Left lung (tissue), 10 donors: ENCODE data around the gene COL9A1. TPM values are rescaled to one million over a fixed set of nuclear protein-coding genes. Genes with fewer than 3 reads are reported as not detected.
"Not testable (repeated sequence)": the region's sequence is repeated elsewhere in the genome, so short reads cannot be mapped to it uniquely, and the experiment has no call there.

Experiments
- ATAC-seq: fragments of 200-7000 bp; cut with Tn5 transposase; one replicate; pipeline ENCODE4 v1.9.1; 2020; ENCODE audit warnings: moderate library complexity
- DNase-seq, 4 donors: peaks; one replicate each; pipeline ENCODE4 v3.0.0-alpha.2; 2013 to 2020
- H3K27ac ChIP-seq, 2 donors: fragments of 200-600 bp; sonication (generic) in 1 of 2; one replicate each; pipeline versions ENCODE4 v1.5.0 to v1.8.0; 2020 to 2021
- H3K27me3 ChIP-seq, 2 donors: fragments of 200-600 bp; sonication (generic) in 1 of 2; one replicate each; pipeline versions ENCODE4 v1.5.0 to v1.8.0; 2020 to 2021
- H3K36me3 ChIP-seq, 2 donors: fragments of 200-600 bp; sonication (generic) in 1 of 2; one replicate each; pipeline versions ENCODE4 v1.5.0 to v1.8.0; 2020 to 2021
- H3K4me1 ChIP-seq, 2 donors: fragments of 200-600 bp; one replicate each; pipeline ENCODE4 v1.8.0; 2021
- H3K4me3 ChIP-seq, 2 donors: fragments of 200-600 bp; sonication (generic) in 1 of 2; one replicate each; pipeline versions ENCODE4 v1.5.0 to v1.8.0; 2020 to 2021; ENCODE audit warnings: mild to moderate bottlenecking in 1 of 2
- H3K9me3 ChIP-seq, 2 donors: fragments of 200-600 bp; sonication (generic) in 1 of 2; one replicate each; pipeline versions ENCODE4 v1.5.0 to v1.8.0; 2020 to 2021
- CTCF ChIP-seq, 2 donors: fragments of 200-600 bp; sonication (generic) in 1 of 2; IDR thresholded peaks; one replicate each; pipeline versions ENCODE4 v1.5.0 to v1.8.0; 2021; ENCODE audit warnings: antibody characterized with exemption in 2 of 2
- intact Hi-C, 2 donors: fragments of 100-400 bp; cut with DNase I; formaldehyde crosslinking; loops; one replicate each; pipeline versions ENCODE4 v1.11.2 to v1.14.2; 2022
- polyA plus RNA-seq, 6 donors: library from polyadenylated mRNA; unstranded; fragments of 120-200 nt; gene quantifications; one replicate each; pipeline ENCODE4 v1.2.1, GENCODE V29; 2013; ENCODE audit not compliant: insufficient read length in 6 of 6
- total RNA-seq, 2 donors: library from RNA; stranded (reverse); fragmentation: NEBNext Ultra II Directional; extraction: Animal tissue kit (Norgen Biotek cat#: 25700); gene quantifications; one replicate each; pipeline ENCODE4 v1.2.1, GENCODE V29; 2021
- donor health status: DM: no; HTN: yes; CAD: no.
- donor health status: DM: no; HTN: no; CAD: no.

COL9A1 gene
- total and polyA plus RNA-seq, 8 donors = 1.0 to 2.1 (median 1.5) TPM; not detected in 2

GRCh38 chr6:70308142-70308541 is 5.3 kb upstream of the COL9A1 start:
- peak; percentile 24 to 37 for TF ChIP-seq CTCF (IDR thresholded peaks at IDR 0.05)
- H3K4me3 ChIP-seq, DNase-seq, ATAC-seq, H3K36me3 ChIP-seq, H3K27ac ChIP-seq, H3K9me3 ChIP-seq, H3K4me1 ChIP-seq: not testable (repeated sequence)
- intact Hi-C loops = loop anchor here in 1 of 2 donors (5.0 kb wide), 1 partner anchor 64 kb away; no protein-coding TSS in a partner anchor
- peaks cover 8 to 18% of the 10 kb centered on the region in 2 donors for H3K27me3 ChIP-seq

- H3K27ac ChIP-seq = no peak overlapping the region
- H3K9me3 ChIP-seq = no peaks in the 10 kb centered on the region
- DNase-seq (no peak), ATAC-seq (no peak)
- no peak for TF ChIP-seq CTCF (IDR thresholded peaks at IDR 0.05)
- no peaks in the 10 kb centered on the region for H3K4me1 ChIP-seq
- H3K27me3 ChIP-seq = peaks cover 8 to 18% of the 10 kb centered on the region in 2 donors
- H3K36me3 ChIP-seq = no peaks in the 10 kb centered on the region
- no peak overlapping the region for H3K4me3 ChIP-seq
- intact Hi-C loops = loop anchor here in 1 of 2 donors (5.0 kb wide), 1 partner anchor 65 kb away; no protein-coding TSS in a partner anchor
These were observed 4.1 kb upstream of the COL9A1 start for GRCh38 chr6:70307008-70307407.

- no peak for TF ChIP-seq CTCF (IDR thresholded peaks at IDR 0.05)
- intact Hi-C loops = loop anchor here in 1 of 2 donors (5.0 kb wide), 1 partner anchor 68 kb away; no protein-coding TSS in a partner anchor
- Histone ChIP-seq H3K4me3 (no peak overlapping the region), H3K4me1 (no peaks in the 10 kb centered on the region), H3K36me3 (no peaks in the 10 kb centered on the region), H3K27me3 (peaks cover 8 to 18% of the 10 kb centered on the region in 2 donors), H3K9me3 (no peaks in the 10 kb centered on the region), H3K27ac (no peak overlapping the region)
- ATAC-seq = no peak
- no peak for DNase-seq
These were observed 1.7 kb upstream of the COL9A1 start for GRCh38 chr6:70304616-70305015.

GRCh38 chr6:70299456-70299855 is 3.4 kb downstream of the COL9A1 start:
- no peak overlapping the region for H3K27ac ChIP-seq
- intact Hi-C loops = no loop called here
- TF ChIP-seq CTCF (IDR thresholded peaks at IDR 0.05) = no peak
- ATAC-seq = no peak
- H3K4me3 ChIP-seq = no peak overlapping the region
- no peaks in the 10 kb centered on the region for H3K36me3 ChIP-seq
- peaks cover 0 to 4% of the 10 kb centered on the region in 2 donors for H3K4me1 ChIP-seq
- no peak for DNase-seq
- no peaks in the 10 kb centered on the region for H3K9me3 ChIP-seq
- H3K27me3 ChIP-seq = peaks cover 3 to 14% of the 10 kb centered on the region in 2 donors

- intact Hi-C loops = no loop called here
- no peaks in the 10 kb centered on the region for H3K9me3 ChIP-seq
- DNase-seq (peak in 1 of 4 donors; percentile 55), ATAC-seq (peak; percentile 98)
- peaks cover 6 to 7% of the 10 kb centered on the region in 2 donors for H3K27me3 ChIP-seq
- H3K4me3 ChIP-seq = no peak overlapping the region
- H3K4me1 ChIP-seq = peaks cover 0 to 4% of the 10 kb centered on the region in 2 donors
- H3K36me3 ChIP-seq = no peaks in the 10 kb centered on the region
- TF ChIP-seq CTCF (IDR thresholded peaks at IDR 0.05) = no peak
- H3K27ac ChIP-seq = no peak overlapping the region
These were observed 4.8 kb downstream of the COL9A1 start for GRCh38 chr6:70298068-70298467.
